HepG2 (cell line): Measurements from ENCODE around the gene LTA4H. TPM values are rescaled to one million over a fixed set of nuclear protein-coding genes. Genes with fewer than 3 reads are reported as not detected.
A peak's percentile ranks its signal among the peaks of the same experiment; 100 is the strongest.

ENCODE experiments used
- ADNP ChIP-seq: sonication (generic); formaldehyde crosslinking; IDR thresholded peaks from 2 replicates; pipeline ENCODE4 v1.4.0; 2020; ENCODE audit warnings: missing genetic modification reagents
- ASH2L ChIP-seq: fragments of 300-600, 200-600 bp; sonication (generic); IDR thresholded peaks from 2 replicates; pipeline ENCODE4 v1.7.0; 2017; ENCODE audit warnings: low read depth, mild to moderate bottlenecking, moderate library complexity, mixed read lengths, low read length; ENCODE audit not compliant: insufficient read length
- ATF1 ChIP-seq: IDR thresholded peaks from 2 replicates; pipeline ENCODE4 v1.6.1; 2016; ENCODE audit warnings: mild to moderate bottlenecking, control low read depth
- CREB1 ChIP-seq, 2 experiments: fragments of 450-650 bp in 1 of 2; IDR thresholded peaks; 2 replicates each; pipeline ENCODE4 v1.6.1; 2016 to 2017; ENCODE audit warnings: control low read depth in 1 of 2, mild to moderate bottlenecking in 1 of 2, missing compliant biosample characterization in 1 of 2, missing genetic modification characterization in 1 of 2
- EHMT2 ChIP-seq: fragments of 200-600 bp; sonication (generic); IDR thresholded peaks from 2 replicates; pipeline ENCODE4 v1.7.0; 2017; ENCODE audit warnings: antibody characterized with exemption, low read depth, low read length, borderline replicate concordance
- HMG20A ChIP-seq: IDR thresholded peaks from 2 replicates; pipeline ENCODE4 v1.6.1; 2016; ENCODE audit warnings: borderline replicate concordance
- HOMEZ ChIP-seq: IDR thresholded peaks from 2 replicates; pipeline ENCODE4 v1.6.1; 2016; ENCODE audit warnings: low read depth
- NCOA2 ChIP-seq: sonication (generic); formaldehyde crosslinking; IDR thresholded peaks from 2 replicates; pipeline ENCODE4 v1.8.0; 2022; ENCODE audit warnings: inconsistent platforms
- PBX2 ChIP-seq: IDR thresholded peaks from 2 replicates; pipeline ENCODE4 v1.6.1; 2016; ENCODE audit warnings: control low read depth
- STAT6 ChIP-seq: sonication (generic); formaldehyde crosslinking; IDR thresholded peaks from 2 replicates; pipeline ENCODE4 v1.4.0; 2020; ENCODE audit warnings: missing genetic modification reagents, mild to moderate bottlenecking, borderline replicate concordance
- TGIF2 ChIP-seq: IDR thresholded peaks from 2 replicates; pipeline ENCODE4 v1.6.1; 2016; ENCODE audit warnings: control low read depth, missing compliant biosample characterization
- ZNF331 ChIP-seq: sonication (generic); formaldehyde crosslinking; IDR thresholded peaks from 2 replicates; pipeline ENCODE4 v1.4.0; 2020; ENCODE audit warnings: missing genetic modification reagents
- ZNF496 ChIP-seq: sonication (generic); formaldehyde crosslinking; IDR thresholded peaks from 2 replicates; pipeline ENCODE4 v1.8.1; 2023; ENCODE audit warnings: mild to moderate bottlenecking, moderate library complexity, missing genetic modification reagents; ENCODE audit not compliant: insufficient replicate concordance
- ZNF646 ChIP-seq: sonication (generic); formaldehyde crosslinking; IDR thresholded peaks from 2 replicates; pipeline ENCODE4 v1.9.0; 2021; ENCODE audit warnings: mild to moderate bottlenecking, missing genetic modification reagents
- ZXDC ChIP-seq: sonication (generic); formaldehyde crosslinking; IDR thresholded peaks from 2 replicates; pipeline ENCODE4 v1.5.0; 2020; ENCODE audit warnings: mild to moderate bottlenecking, missing genetic modification reagents
- polyA plus RNA-seq, 8 experiments: library from polyadenylated mRNA; depleted of rRNA in 3 of 8; stranded (reverse) in 7 of 8; unstranded in 1 of 8; fragments of >200 nt; fragmentation: Illumina TruSeq in 4 of 8; extraction: Trizol in 4 of 8; gene quantifications; 2 replicates each; pipeline versions ENCODE4 v1.2.1 to v1.2.3, GENCODE V29; 2011 to 2016; ENCODE audit warnings: low read depth in 4 of 8, missing spikeins in 1 of 8, mixed read lengths in 1 of 8; ENCODE audit not compliant: insufficient read depth in 1 of 8
- total RNA-seq, 5 experiments: library from RNA; depleted of rRNA; stranded (reverse); fragments of >200 nt; fragmentation: Illumina TruSeq; extraction: Trizol; gene quantifications; 2 replicates each; pipeline ENCODE4 v1.2.3, GENCODE V29; 2016; ENCODE audit warnings: low read depth in 1 of 5

LTA4H gene
- total and polyA plus RNA-seq, 2 of the 13 experiments (the other 11 are each of a cell fraction or from before 2014, with no cell fraction given) = 87.5 to 90.4 TPM

- TF ChIP-seq CREB1 (IDR thresholded peaks at IDR 0.05) (no peak), CREB1 (CRISPR knock-in tag; IDR thresholded peaks at IDR 0.05) (peak; percentile 79), NCOA2 (CRISPR knock-in tag) (peak; percentile 97), STAT6 (peak; percentile 91), ATF1 (CRISPR knock-in tag) (peak; percentile 71), TGIF2 (CRISPR knock-in tag) (peak; percentile 42; the same call in 1 of the 2 replicates), ZXDC (CRISPR knock-in tag) (no peak), EHMT2 (no peak), ZNF331 (CRISPR knock-in tag) (peak; percentile 47; the same call in 1 of the 2 replicates), ZNF646 (no peak), PBX2 (CRISPR knock-in tag) (peak; percentile 44; the same call in 1 of the 2 replicates), ADNP (CRISPR knock-in tag) (no peak), ASH2L (peak; percentile 52), HOMEZ (peak; percentile 59; the same call in 1 of the 2 replicates), ZNF496 (CRISPR knock-in tag) (no peak), HMG20A (CRISPR knock-in tag) (peak; percentile 97)
These were observed 61.0 kb downstream of the LTA4H start (continued) for GRCh38 chr12:95974358-95974757.
